GM12878 (cell line): Measurements from ENCODE around the gene RNLS. TPM values are rescaled to one million over a fixed set of nuclear protein-coding genes. Genes with fewer than 3 reads are reported as not detected.
A peak's percentile ranks its signal among the peaks of the same experiment; 100 is the strongest.

Experiments used
- BCLAF1 ChIP-seq: fragments of 450-650 bp; IDR thresholded peaks from 2 replicates; pipeline ENCODE4 v1.6.1; 2017; ENCODE audit warnings: antibody characterized with exemption, mild to moderate bottlenecking, moderate library complexity
- CHD1 ChIP-seq: IDR thresholded peaks from 2 replicates; pipeline ENCODE4 v1.6.1; 2012; ENCODE audit warnings: low read depth, low read length, improper control_type of control experiment
- E2F8 ChIP-seq: fragments of 450-650 bp; IDR thresholded peaks from 2 replicates; pipeline ENCODE4 v1.6.1; 2018; ENCODE audit warnings: mild to moderate bottlenecking, low read depth, moderate library complexity; ENCODE audit not compliant: partially characterized antibody
- EED ChIP-seq: sonication (generic); IDR thresholded peaks from 2 replicates; pipeline ENCODE4 v1.6.1; 2016; ENCODE audit warnings: antibody characterized with exemption, low read depth
- FOS ChIP-seq: IDR thresholded peaks from 3 replicates; pipeline ENCODE4 v1.6.1; 2011; ENCODE audit warnings: borderline replicate concordance; ENCODE audit not compliant: insufficient read length; ENCODE audit errors: extremely low read depth
- GABPA ChIP-seq: IDR thresholded peaks from 2 replicates; pipeline ENCODE4 v1.6.1; 2014; ENCODE audit warnings: antibody characterized with exemption, low read depth, mild to moderate bottlenecking, inconsistent platforms
- HDAC2 ChIP-seq: fragments of 200-600 bp; sonication (generic); IDR thresholded peaks from 2 replicates; pipeline ENCODE4 v1.6.1; 2017
- HDAC6 ChIP-seq: fragments of 200-600 bp; sonication (generic); IDR thresholded peaks from one replicate; pipeline ENCODE4 v1.8.0; 2017; ENCODE audit warnings: antibody characterized with exemption; ENCODE audit not compliant: unreplicated experiment
- KDM1A ChIP-seq: fragments of 200-600 bp; sonication (generic); IDR thresholded peaks from 2 replicates; pipeline ENCODE4 v1.6.1; 2016; ENCODE audit warnings: borderline replicate concordance
- KLF5 ChIP-seq: fragments of 450-650 bp; IDR thresholded peaks from 2 replicates; pipeline ENCODE4 v1.6.1; 2014; ENCODE audit warnings: mild to moderate bottlenecking; ENCODE audit not compliant: partially characterized antibody
- STAT3 ChIP-seq: IDR thresholded peaks from 2 replicates; pipeline ENCODE4 v1.6.1; 2011; ENCODE audit warnings: low read depth, low read length, improper control_type of control experiment
- SUPT20H ChIP-seq: IDR thresholded peaks from 2 replicates; pipeline ENCODE4 v1.6.1; 2011; ENCODE audit warnings: low read depth, mild to moderate bottlenecking, low read length, moderate library complexity, borderline replicate concordance; ENCODE audit not compliant: control insufficient read depth
- USF2 ChIP-seq: IDR thresholded peaks from 2 replicates; pipeline ENCODE4 v1.6.1; 2011; ENCODE audit warnings: low read depth, low read length, improper control_type of control experiment, borderline replicate concordance
- ZBED1 ChIP-seq: IDR thresholded peaks from 2 replicates; pipeline ENCODE4 v1.6.1; 2016; ENCODE audit warnings: borderline replicate concordance
- ZBTB33 ChIP-seq: fragments of 450-650 bp; IDR thresholded peaks from 2 replicates; pipeline ENCODE4 v1.6.1; 2017; ENCODE audit warnings: mild to moderate bottlenecking
- ZNF384 ChIP-seq: IDR thresholded peaks from 2 replicates; pipeline ENCODE4 v1.6.1; 2012; ENCODE audit warnings: low read depth, mild to moderate bottlenecking, low read length, improper control_type of control experiment, borderline replicate concordance
- ZNF592 ChIP-seq: fragments of 450-650 bp; IDR thresholded peaks from 2 replicates; pipeline ENCODE4 v1.6.1; 2017; ENCODE audit warnings: mild to moderate bottlenecking, moderate library complexity
- polyA plus RNA-seq, 11 experiments: library from polyadenylated mRNA; depleted of rRNA in 4 of 11; unstranded in 6 of 11; stranded (reverse) in 5 of 11; fragments of >200 nt; fragmentation: Nextera tagmentation in 4 of 11; fragmentation: Illumina TruSeq in 1 of 11; extraction: Ambion mirVana in 4 of 11; extraction: Trizol in 1 of 11; gene quantifications; 1 replicate in 1 of 11; 2 replicates in 10 of 11; pipeline versions ENCODE4 v1.2.1 to v1.2.3, GENCODE V29; 2011 to 2016; ENCODE audit warnings: inconsistent platforms in 2 of 11, missing spikeins in 2 of 11, low read depth in 1 of 11
- total RNA-seq, 4 experiments: library from RNA; depleted of rRNA in 3 of 4; stranded (reverse); fragments of >200 nt in 3 of 4; fragmentation: Illumina TruSeq in 1 of 4; extraction: Trizol in 1 of 4; gene quantifications; 2 replicates each; pipeline versions ENCODE4 v1.2.1 to v1.2.3, GENCODE V29; 2013 to 2021

The RNLS gene
- total and polyA plus RNA-seq, 10 of the 15 experiments (the other 5 are each of a cell fraction or from before 2014, with no cell fraction given) = 3.4 to 6.7 (median 4.6) TPM

GRCh38 chr10:88385601-88386203 is 197.4 kb downstream of the RNLS start (continued):
- no peak for TF ChIP-seq ZBTB33
- no peak for TF ChIP-seq STAT3
- TF ChIP-seq GABPA = no peak; the same call in 1 of the 2 replicates
- no peak for TF ChIP-seq HDAC6
- no peak for TF ChIP-seq HDAC2
- peak; percentile 84 for TF ChIP-seq ZBED1
- no peak for TF ChIP-seq BCLAF1
- TF ChIP-seq SUPT20H = no peak
- TF ChIP-seq EED = peak; percentile 98
- no peak for TF ChIP-seq KDM1A
- TF ChIP-seq KLF5 = no peak
- TF ChIP-seq CHD1 = 0 out of 2 replicates have a peak, but pooled peaks have one; percentile 35
- no peak for TF ChIP-seq ZNF592
- TF ChIP-seq FOS = no peak
- TF ChIP-seq E2F8 = no peak
- TF ChIP-seq ZNF384 = peak; percentile 20; the same call in 1 of the 2 replicates
- TF ChIP-seq USF2 = no peak
